Measurements from ENCODE around the gene ARHGAP15.

Gene ARHGAP15

GRCh38 chr2:143688248-143688647 is 559.0 kb downstream of the ARHGAP15 start:
- DNase-seq (ENCODE audit: low read depth in 2 of 2), result no peak

GRCh38 chr2:143688815-143689214 is 559.6 kb downstream of the ARHGAP15 start:
- no peak for DNase-seq (ENCODE audit: low read depth in 2 of 2)

GRCh38 chr2:143689541-143689940 is 560.3 kb downstream of the ARHGAP15 start:
- no peak for DNase-seq (ENCODE audit: low read depth in 2 of 2)

GRCh38 chr2:143690235-143690634 is 561.0 kb downstream of the ARHGAP15 start:
- DNase-seq (ENCODE audit: low read depth in 2 of 2), result no peak

GRCh38 chr2:143691121-143691520 is 561.9 kb downstream of the ARHGAP15 start:
- DNase-seq (ENCODE audit: low read depth in 2 of 2), result no peak

- DNase-seq (ENCODE audit: low read depth in 2 of 2), result no peak
Measured at GRCh38 chr2:143692162-143692561, 562.9 kb downstream of the ARHGAP15 start.

- DNase-seq (ENCODE audit: low read depth in 2 of 2), result no peak
Measured at GRCh38 chr2:143692967-143693366, 563.7 kb downstream of the ARHGAP15 start.

- DNase-seq (ENCODE audit: low read depth in 2 of 2), result no peak
Measured at GRCh38 chr2:143694335-143694734, 565.1 kb downstream of the ARHGAP15 start.

GRCh38 chr2:143696651-143697050 is 567.4 kb downstream of the ARHGAP15 start:
- no peak for DNase-seq (ENCODE audit: low read depth in 2 of 2)

- DNase-seq (ENCODE audit: low read depth in 2 of 2), result no peak
Measured at GRCh38 chr2:143697744-143698143, 568.5 kb downstream of the ARHGAP15 start.

GRCh38 chr2:143698352-143698751 is 569.1 kb downstream of the ARHGAP15 start:
- DNase-seq (ENCODE audit: low read depth in 2 of 2), result no peak

- no peak for DNase-seq (ENCODE audit: low read depth in 2 of 2)
Measured at GRCh38 chr2:143698888-143699570, 569.8 kb downstream of the ARHGAP15 start.

GRCh38 chr2:143700865-143701264 is 571.6 kb downstream of the ARHGAP15 start:
- DNase-seq (ENCODE audit: low read depth in 2 of 2), result no peak

GRCh38 chr2:143701785-143702184 is 572.6 kb downstream of the ARHGAP15 start:
- no peak for DNase-seq (ENCODE audit: low read depth in 2 of 2)

GRCh38 chr2:143702931-143703330 is 573.7 kb downstream of the ARHGAP15 start:
- no peak for DNase-seq (ENCODE audit: low read depth in 2 of 2)

GRCh38 chr2:143704451-143705106 is 575.4 kb downstream of the ARHGAP15 start:
- no peak for DNase-seq (ENCODE audit: low read depth in 2 of 2)

GRCh38 chr2:143705108-143705707 is 576.0 kb downstream of the ARHGAP15 start:
- no peak for DNase-seq (ENCODE audit: low read depth in 2 of 2)

GRCh38 chr2:143706354-143706753 is 577.1 kb downstream of the ARHGAP15 start:
- DNase-seq (ENCODE audit: low read depth in 2 of 2), result no peak

- DNase-seq (ENCODE audit: low read depth in 2 of 2), result no peak
Measured at GRCh38 chr2:143708682-143709081, 579.5 kb downstream of the ARHGAP15 start.

- DNase-seq (ENCODE audit: low read depth in 2 of 2), result no peak
Measured at GRCh38 chr2:143710196-143710595, 581.0 kb downstream of the ARHGAP15 start.

- no peak for DNase-seq (ENCODE audit: low read depth in 2 of 2)
Measured at GRCh38 chr2:143710879-143711278, 581.7 kb downstream of the ARHGAP15 start.

GRCh38 chr2:143716522-143716921 is 587.3 kb downstream of the ARHGAP15 start:
- DNase-seq (ENCODE audit: low read depth in 2 of 2), result no peak

GRCh38 chr2:143717053-143717452 is 587.8 kb downstream of the ARHGAP15 start:
- no peak for DNase-seq (ENCODE audit: low read depth in 2 of 2)
